NCI-H69 (cell line): ENCODE data around the gene CEACAM19.
"Not testable (repeated sequence)": the region's sequence is repeated elsewhere in the genome, so short reads cannot be mapped to it uniquely, and the experiment has no call there.

Source experiments
- DNase-seq: peaks from one replicate; lab custom pipeline; 2025; lab: John Stamatoyannopoulos, UW

Gene CEACAM19

GRCh38 chr19:44700547-44700946 lies 29.3 kb downstream of the CEACAM19 start:
- no peak for DNase-seq

GRCh38 chr19:44701228-44701627 lies 29.9 kb downstream of the CEACAM19 start:
- no peak for DNase-seq

GRCh38 chr19:44702551-44703176 lies 31.4 kb downstream of the CEACAM19 start:
- no peak for DNase-seq

GRCh38 chr19:44703336-44704078 lies 32.2 kb downstream of the CEACAM19 start:
- DNase-seq = no peak

GRCh38 chr19:44704982-44705381 lies 33.7 kb downstream of the CEACAM19 start:
- no peak for DNase-seq

GRCh38 chr19:44705502-44706010 lies 34.3 kb downstream of the CEACAM19 start:
- DNase-seq = no peak

GRCh38 chr19:44706506-44707236 lies 35.4 kb downstream of the CEACAM19 start:
- DNase-seq = no peak

- DNase-seq = no peak
Observed at GRCh38 chr19:44707794-44708193, 36.5 kb downstream of the CEACAM19 start.

GRCh38 chr19:44708940-44709339 lies 37.7 kb downstream of the CEACAM19 start:
- no peak for DNase-seq

GRCh38 chr19:44709434-44710266 lies 38.4 kb downstream of the CEACAM19 start:
- DNase-seq = not testable (repeated sequence)

GRCh38 chr19:44710483-44710882 lies 39.2 kb downstream of the CEACAM19 start:
- no peak for DNase-seq

GRCh38 chr19:44712864-44713515 lies 41.7 kb downstream of the CEACAM19 start:
- DNase-seq = no peak

GRCh38 chr19:44714597-44715169 lies 43.4 kb downstream of the CEACAM19 start:
- no peak for DNase-seq

GRCh38 chr19:44717603-44718002 lies 46.3 kb downstream of the CEACAM19 start:
- DNase-seq = no peak

GRCh38 chr19:44718441-44719261 lies 47.4 kb downstream of the CEACAM19 start:
- peak; percentile 84 for DNase-seq

GRCh38 chr19:44719262-44719701 lies 48.0 kb downstream of the CEACAM19 start:
- no peak for DNase-seq

- not testable (repeated sequence) for DNase-seq
Observed at GRCh38 chr19:44720396-44720795, 49.1 kb downstream of the CEACAM19 start.

- DNase-seq = no peak
Observed at GRCh38 chr19:44720945-44721344, 49.7 kb downstream of the CEACAM19 start.

GRCh38 chr19:44721369-44721768 lies 50.1 kb downstream of the CEACAM19 start:
- DNase-seq = not testable (repeated sequence)
